GM12891 (cell line): ENCODE measurements around the gene ANP32B.

ENCODE experiments used
- PAX5 ChIP-seq: IDR thresholded peaks from 2 replicates; pipeline ENCODE4 v1.6.1; 2011; ENCODE audit warnings: low read length, moderate library complexity, mild to moderate bottlenecking; ENCODE audit not compliant: insufficient read depth, severe bottlenecking
- POLR2A ChIP-seq: IDR thresholded peaks from 2 replicates; pipeline ENCODE4 v1.6.1; 2011; ENCODE audit warnings: low read depth, low read length, control low read depth
- POLR2AphosphoS5 ChIP-seq: IDR thresholded peaks from 2 replicates; pipeline ENCODE4 v1.6.1; 2011; ENCODE audit warnings: low read depth, low read length, control low read depth
- SPI1 ChIP-seq: IDR thresholded peaks from 2 replicates; pipeline ENCODE4 v1.6.1; 2011; ENCODE audit warnings: low read depth, low read length, control low read depth
- TAF1 ChIP-seq: IDR thresholded peaks from 2 replicates; pipeline ENCODE4 v1.6.1; 2011; ENCODE audit warnings: low read depth, low read length, control low read depth

GRCh38 chr9:97941323-97941722 lies 41.8 kb upstream of the ANP32B start:
- no peak for TF ChIP-seq POLR2AphosphoS5
- TF ChIP-seq POLR2A = no peak
- TF ChIP-seq PAX5 = no peak
- no peak for TF ChIP-seq TAF1
- no peak for TF ChIP-seq SPI1
